Osteoblast (primary cell): ENCODE measurements around the gene DENND1A. TPM values are rescaled to one million over a fixed set of nuclear protein-coding genes. Genes with fewer than 3 reads are reported as not detected.

Experiments used
- DNase-seq: peaks from one replicate; pipeline ENCODE4 v3.0.0; 2011; ENCODE audit warnings: low spot score, mixed read lengths; ENCODE audit not compliant: insufficient read length; ENCODE audit errors: missing footprints
- H2AFZ ChIP-seq: 2 replicates; pipeline ENCODE4 v1.6.0; 2011; ENCODE audit warnings: mild to moderate bottlenecking, low read length
- H3K27ac ChIP-seq: 2 replicates; pipeline ENCODE4 v1.5.1; 2011; ENCODE audit warnings: mild to moderate bottlenecking, low read depth, low read length, moderate library complexity
- H3K27me3 ChIP-seq: 2 replicates; pipeline ENCODE4 v1.6.0; 2012; ENCODE audit warnings: mild to moderate bottlenecking, control low read depth, inconsistent platforms, low read length, moderate library complexity; ENCODE audit not compliant: insufficient read depth
- H3K36me3 ChIP-seq: 2 replicates; pipeline ENCODE4 v1.5.1; 2011; ENCODE audit warnings: mild to moderate bottlenecking, low read length, control low read depth, moderate library complexity; ENCODE audit not compliant: insufficient read depth
- H3K4me1 ChIP-seq: 2 replicates; pipeline ENCODE4 v1.5.1; 2011; ENCODE audit warnings: mild to moderate bottlenecking, low read length, control low read depth, moderate library complexity; ENCODE audit not compliant: insufficient read depth
- H3K4me2 ChIP-seq: 2 replicates; pipeline ENCODE4 v1.6.0; 2011; ENCODE audit warnings: mild to moderate bottlenecking, low read length; ENCODE audit not compliant: insufficient read depth
- H3K4me3 ChIP-seq: fragments of 200-600 bp; sonication (generic); 3 replicates; pipeline ENCODE4 v1.5.1; 2012; ENCODE audit warnings: mild to moderate bottlenecking, low read length, inconsistent platforms; ENCODE audit not compliant: insufficient read depth
- H3K79me2 ChIP-seq: 2 replicates; pipeline ENCODE4 v1.6.0; 2012; ENCODE audit warnings: mild to moderate bottlenecking, low read length, control low read depth, inconsistent platforms; ENCODE audit not compliant: insufficient read depth
- H3K9me3 ChIP-seq: 2 replicates; pipeline ENCODE4 v1.5.1; 2011; ENCODE audit warnings: low read depth, low read length, control low read depth
- H4K20me1 ChIP-seq: 2 replicates; pipeline ENCODE4 v1.6.0; 2012; ENCODE audit warnings: mild to moderate bottlenecking, low read length, control low read depth; ENCODE audit not compliant: insufficient read depth
- CTCF ChIP-seq: IDR thresholded peaks from 2 replicates; pipeline ENCODE4 v1.5.1; 2011; ENCODE audit warnings: mild to moderate bottlenecking, low read depth, low read length, moderate library complexity; ENCODE audit errors: extremely low read depth
- total RNA-seq: library from RNA; depleted of rRNA; stranded (reverse); fragments of >200 nt; gene quantifications from 2 replicates; pipeline ENCODE4 v1.2.3, GENCODE V29; 2012

The DENND1A gene
- total RNA-seq, 1 donor: 14.1 TPM

- Histone ChIP-seq H3K27me3 (no peaks in the 10 kb centered on the region), H4K20me1 (peaks cover 10% of the 10 kb centered on the region), H3K4me3 (no peak overlapping the region), H3K79me2 (no peaks in the 10 kb centered on the region), H3K4me2 (no peak overlapping the region), H2AFZ (no peak overlapping the region), H3K9me3 (no peaks in the 10 kb centered on the region), H3K4me1 (no peaks in the 10 kb centered on the region), H3K27ac (no peak overlapping the region), H3K36me3 (no peaks in the 10 kb centered on the region)
- TF ChIP-seq CTCF: no peak
- no peak for DNase-seq
These were observed 434.2 kb downstream of the DENND1A start for GRCh38 chr9:123495731-123496130.

DNA sequence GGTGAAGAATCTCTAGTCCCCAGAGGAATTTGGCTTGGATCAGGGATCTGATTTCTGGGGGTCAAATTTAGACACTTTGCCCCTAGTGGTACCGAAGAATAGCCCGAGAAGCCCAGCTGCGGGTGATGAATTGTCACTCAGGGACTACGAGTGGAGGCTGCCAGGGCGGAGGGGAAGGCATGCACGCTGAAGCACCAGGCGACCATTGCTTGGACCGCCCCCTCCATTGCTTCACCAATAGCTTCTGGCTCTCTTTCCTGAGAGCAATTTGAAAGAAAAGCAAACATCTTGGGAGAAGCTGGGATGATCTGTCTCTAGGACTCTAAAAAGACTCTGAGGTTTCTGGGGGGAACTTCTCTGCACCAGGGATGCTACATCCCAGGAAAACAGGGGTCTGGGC is 436.3 kb downstream of the DENND1A start:
- no peaks in the 10 kb centered on the region for H3K36me3 ChIP-seq
- TF ChIP-seq CTCF: no peak
- H4K20me1 ChIP-seq: peaks cover 10% of the 10 kb centered on the region
- no peak overlapping the region for H3K4me3 ChIP-seq
- no peak overlapping the region for H3K27ac ChIP-seq
- no peaks in the 10 kb centered on the region for H3K9me3 ChIP-seq
- H3K79me2 ChIP-seq: no peaks in the 10 kb centered on the region
- no peaks in the 10 kb centered on the region for H3K27me3 ChIP-seq
- H2AFZ ChIP-seq: no peak overlapping the region
- no peak overlapping the region for H3K4me2 ChIP-seq
- H3K4me1 ChIP-seq: no peaks in the 10 kb centered on the region
- DNase-seq: no peak

GRCh38 chr9:123490688-123491087 is 439.2 kb downstream of the DENND1A start:
- no peaks in the 10 kb centered on the region for H3K36me3 ChIP-seq
- H3K4me3 ChIP-seq: no peak overlapping the region
- no peaks in the 10 kb centered on the region for H3K27me3 ChIP-seq
- no peaks in the 10 kb centered on the region for H3K79me2 ChIP-seq
- no peak overlapping the region for H3K4me2 ChIP-seq
- H3K9me3 ChIP-seq: no peaks in the 10 kb centered on the region
- no peaks in the 10 kb centered on the region for H3K4me1 ChIP-seq
- no peak overlapping the region for H3K27ac ChIP-seq
- no peak for TF ChIP-seq CTCF
- H2AFZ ChIP-seq: no peak overlapping the region
- peaks cover 18% of the 10 kb centered on the region for H4K20me1 ChIP-seq
- no peak for DNase-seq

GRCh38 chr9:123488722-123489321 is 441.1 kb downstream of the DENND1A start:
- no peak for TF ChIP-seq CTCF
- H3K4me3 ChIP-seq: no peak overlapping the region

More at GRCh38 chr9:123488722-123489321, 441.1 kb downstream of the DENND1A start:
- no peak overlapping the region for H3K4me2 ChIP-seq
- H3K36me3 ChIP-seq: no peaks in the 10 kb centered on the region
- H3K27me3 ChIP-seq: no peaks in the 10 kb centered on the region
- H3K27ac ChIP-seq: no peak overlapping the region
- H3K79me2 ChIP-seq: no peaks in the 10 kb centered on the region
- H3K9me3 ChIP-seq: no peaks in the 10 kb centered on the region
- no peak overlapping the region for H2AFZ ChIP-seq
- peaks cover 18% of the 10 kb centered on the region for H4K20me1 ChIP-seq
- DNase-seq: peak; percentile 81
- H3K4me1 ChIP-seq: no peaks in the 10 kb centered on the region
